ENCODE measurements around the gene ZPLD1.

GRCh38 chr3:102528727-102529126, 93.9 kb downstream of the ZPLD1 start:
- TF ChIP-seq, protein P1, sequence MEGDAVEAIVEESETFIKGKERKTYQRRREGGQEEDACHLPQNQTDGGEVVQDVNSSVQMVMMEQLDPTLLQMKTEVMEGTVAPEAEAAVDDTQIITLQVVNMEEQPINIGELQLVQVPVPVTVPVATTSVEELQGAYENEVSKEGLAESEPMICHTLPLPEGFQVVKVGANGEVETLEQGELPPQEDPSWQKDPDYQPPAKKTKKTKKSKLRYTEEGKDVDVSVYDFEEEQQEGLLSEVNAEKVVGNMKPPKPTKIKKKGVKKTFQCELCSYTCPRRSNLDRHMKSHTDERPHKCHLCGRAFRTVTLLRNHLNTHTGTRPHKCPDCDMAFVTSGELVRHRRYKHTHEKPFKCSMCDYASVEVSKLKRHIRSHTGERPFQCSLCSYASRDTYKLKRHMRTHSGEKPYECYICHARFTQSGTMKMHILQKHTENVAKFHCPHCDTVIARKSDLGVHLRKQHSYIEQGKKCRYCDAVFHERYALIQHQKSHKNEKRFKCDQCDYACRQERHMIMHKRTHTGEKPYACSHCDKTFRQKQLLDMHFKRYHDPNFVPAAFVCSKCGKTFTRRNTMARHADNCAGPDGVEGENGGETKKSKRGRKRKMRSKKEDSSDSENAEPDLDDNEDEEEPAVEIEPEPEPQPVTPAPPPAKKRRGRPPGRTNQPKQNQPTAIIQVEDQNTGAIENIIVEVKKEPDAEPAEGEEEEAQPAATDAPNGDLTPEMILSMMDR (IDR thresholded peaks at IDR 0.05), result no peak
- no peak for TF ChIP-seq POLR2A (IDR thresholded peaks at IDR 0.05)

All from prostate gland (tissue), 2 donors.